KMS-11 (cell line): ENCODE results near the gene INO80D.
A peak's percentile ranks its signal among the peaks of the same experiment; 100 is the strongest.

Experiments used
- H2AFZ ChIP-seq: fragments of 200-600 bp; sonication (generic); 2 replicates; pipeline ENCODE4 v1.6.1; 2016; ENCODE audit warnings: antibody characterized with exemption, mixed run types, low read depth
- H3K27ac ChIP-seq: fragments of 200-600 bp; sonication (generic); 2 replicates; pipeline ENCODE4 v1.6.1; 2016; ENCODE audit warnings: mild to moderate bottlenecking, mixed run types
- H3K27me3 ChIP-seq: fragments of 200-600 bp; sonication (generic); 2 replicates; pipeline ENCODE4 v1.6.1; 2017; ENCODE audit warnings: mild to moderate bottlenecking, low read depth, mixed run types, moderate library complexity; ENCODE audit not compliant: insufficient read depth
- H3K36me3 ChIP-seq: fragments of 200-600 bp; sonication (generic); 2 replicates; pipeline ENCODE4 v1.6.1; 2017; ENCODE audit warnings: mild to moderate bottlenecking, mixed run types; ENCODE audit not compliant: insufficient read depth
- H3K4me1 ChIP-seq: fragments of 200-600 bp; sonication (generic); 2 replicates; pipeline ENCODE4 v1.6.1; 2016; ENCODE audit warnings: mild to moderate bottlenecking, low read depth, mixed run types; ENCODE audit not compliant: poor library complexity, severe bottlenecking
- H3K4me2 ChIP-seq: fragments of 200-600 bp; sonication (generic); 2 replicates; pipeline ENCODE4 v1.7.0; 2016; ENCODE audit warnings: mild to moderate bottlenecking, mixed run types
- H3K4me3 ChIP-seq: fragments of 200-600 bp; sonication (generic); IDR thresholded peaks from 2 replicates; pipeline ENCODE4 v1.6.1; 2017; ENCODE audit warnings: low read depth, low read length, mixed read lengths; ENCODE audit not compliant: insufficient read depth
- H3K79me2 ChIP-seq: fragments of 200-600 bp; sonication (generic); 2 replicates; pipeline ENCODE4 v1.6.1; 2016; ENCODE audit warnings: low read depth, mixed run types; ENCODE audit not compliant: insufficient read depth
- H3K9ac ChIP-seq: fragments of 200-600 bp; sonication (generic); 2 replicates; pipeline ENCODE4 v1.6.1; 2016; ENCODE audit warnings: mild to moderate bottlenecking, mixed run types
- H4K20me1 ChIP-seq: fragments of 200-600 bp; sonication (generic); 2 replicates; pipeline ENCODE4 v1.6.1; 2016; ENCODE audit warnings: mild to moderate bottlenecking, mixed run types; ENCODE audit not compliant: insufficient read depth
- TF ChIP-seq, protein P1 (sequence below): fragments of 200-600 bp; sonication (generic); conservative IDR thresholded peaks from 2 replicates; pipeline ENCODE4 v1.6.1; 2017; ENCODE audit warnings: low read depth, mild to moderate bottlenecking, antibody characterized with exemption, low read length, moderate library complexity, mixed read lengths

The INO80D gene

DNA sequence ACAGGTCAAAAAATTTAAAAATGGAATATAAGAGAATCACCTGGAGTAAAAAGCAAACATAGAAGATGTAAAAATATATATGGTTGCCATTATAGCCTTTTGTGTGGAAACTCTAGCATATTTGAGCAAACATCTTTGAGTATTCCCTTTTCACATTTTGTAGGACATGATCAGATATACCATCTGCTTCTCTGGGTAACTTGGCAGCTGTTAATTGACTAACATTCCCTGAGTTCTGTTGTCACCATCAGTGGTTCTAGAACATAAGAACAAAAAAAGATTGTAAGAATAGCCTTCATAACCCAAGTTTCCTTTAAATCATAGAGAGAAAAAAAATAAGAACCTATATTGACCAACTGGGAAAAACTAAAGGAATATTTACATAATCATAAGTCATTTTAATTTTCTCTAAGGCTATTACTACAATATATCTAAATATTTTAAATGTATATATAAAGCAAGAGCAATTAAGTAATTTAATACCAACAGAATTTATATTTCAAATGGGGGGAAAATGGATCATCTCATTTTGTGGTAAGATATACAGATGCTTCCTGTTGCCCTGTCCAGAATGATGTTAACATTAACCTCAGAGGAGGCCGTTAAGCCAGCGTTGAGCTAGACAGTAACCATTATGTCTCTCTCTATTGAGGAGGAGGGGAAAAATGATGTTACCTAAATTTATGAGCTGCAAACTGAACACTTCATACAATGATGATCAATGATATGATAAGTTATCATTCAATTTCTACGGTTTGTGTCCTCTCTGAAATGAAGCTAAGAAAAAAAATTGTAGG, 9.8 kb upstream of the INO80D start:
- Histone ChIP-seq H3K27me3 (no peaks in the 10 kb centered on the region), H3K9ac (no peak overlapping the region), H3K4me3 (no peak overlapping the region), H3K79me2 (no peaks in the 10 kb centered on the region), H3K4me2 (no peak overlapping the region), H3K4me1 (no peaks in the 10 kb centered on the region), H3K36me3 (no peaks in the 10 kb centered on the region), H3K27ac (no peak overlapping the region), H2AFZ (no peak overlapping the region), H4K20me1 (no peaks in the 10 kb centered on the region)
- TF ChIP-seq, protein P1, sequence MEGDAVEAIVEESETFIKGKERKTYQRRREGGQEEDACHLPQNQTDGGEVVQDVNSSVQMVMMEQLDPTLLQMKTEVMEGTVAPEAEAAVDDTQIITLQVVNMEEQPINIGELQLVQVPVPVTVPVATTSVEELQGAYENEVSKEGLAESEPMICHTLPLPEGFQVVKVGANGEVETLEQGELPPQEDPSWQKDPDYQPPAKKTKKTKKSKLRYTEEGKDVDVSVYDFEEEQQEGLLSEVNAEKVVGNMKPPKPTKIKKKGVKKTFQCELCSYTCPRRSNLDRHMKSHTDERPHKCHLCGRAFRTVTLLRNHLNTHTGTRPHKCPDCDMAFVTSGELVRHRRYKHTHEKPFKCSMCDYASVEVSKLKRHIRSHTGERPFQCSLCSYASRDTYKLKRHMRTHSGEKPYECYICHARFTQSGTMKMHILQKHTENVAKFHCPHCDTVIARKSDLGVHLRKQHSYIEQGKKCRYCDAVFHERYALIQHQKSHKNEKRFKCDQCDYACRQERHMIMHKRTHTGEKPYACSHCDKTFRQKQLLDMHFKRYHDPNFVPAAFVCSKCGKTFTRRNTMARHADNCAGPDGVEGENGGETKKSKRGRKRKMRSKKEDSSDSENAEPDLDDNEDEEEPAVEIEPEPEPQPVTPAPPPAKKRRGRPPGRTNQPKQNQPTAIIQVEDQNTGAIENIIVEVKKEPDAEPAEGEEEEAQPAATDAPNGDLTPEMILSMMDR, result no peak

DNA sequence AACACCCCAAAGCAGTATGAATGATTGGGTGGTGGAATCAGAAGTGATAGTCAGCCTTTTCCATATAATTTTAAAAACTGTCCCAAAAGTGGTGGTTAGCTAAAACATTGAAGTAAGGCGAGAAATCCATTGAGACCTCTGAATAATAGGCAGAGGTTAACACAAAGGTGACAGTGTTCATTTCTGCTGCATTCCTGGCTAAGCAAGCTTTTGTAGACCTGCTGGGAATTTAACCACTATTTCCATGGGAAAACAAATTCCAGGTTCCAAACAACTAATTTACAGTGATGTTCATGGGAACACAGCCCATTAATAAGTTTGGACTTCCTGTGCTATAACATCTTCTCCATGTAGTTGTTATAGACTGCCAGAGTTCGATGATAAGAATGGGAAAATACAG, 6.3 kb upstream of the INO80D start:
- H3K4me2 ChIP-seq, result no peak overlapping the region
- peaks cover 7% of the 10 kb centered on the region for H3K4me1 ChIP-seq
- no peaks in the 10 kb centered on the region for H4K20me1 ChIP-seq
- H3K4me3 ChIP-seq, result no peak overlapping the region
- TF ChIP-seq, protein P1, result no peak
- H3K27me3 ChIP-seq, result no peaks in the 10 kb centered on the region
- H3K79me2 ChIP-seq, result peaks cover 9% of the 10 kb centered on the region
- H3K27ac ChIP-seq, result no peak overlapping the region
- H3K9ac ChIP-seq, result no peak overlapping the region
- no peaks in the 10 kb centered on the region for H3K36me3 ChIP-seq
- H2AFZ ChIP-seq, result no peak overlapping the region

DNA sequence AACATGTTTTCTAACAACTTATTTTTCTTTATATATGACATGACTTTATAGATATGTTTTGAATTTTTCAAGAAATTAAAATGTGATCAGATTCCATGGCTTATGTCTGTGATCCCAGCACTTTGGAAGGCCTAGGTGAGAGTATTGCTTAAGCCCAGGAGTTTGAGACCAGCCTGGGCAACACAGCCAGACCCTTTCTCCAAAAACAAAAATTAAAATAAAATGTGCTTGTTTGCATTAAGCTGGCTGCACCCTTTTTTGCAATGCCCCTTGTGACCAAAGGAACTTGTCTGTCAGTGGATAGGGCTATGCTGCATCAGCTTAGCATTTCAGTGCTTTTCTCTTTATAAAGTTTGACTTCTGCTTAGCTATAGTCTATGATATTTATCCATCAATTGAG, 2.3 kb upstream of the INO80D start:
- no peaks in the 10 kb centered on the region for H3K36me3 ChIP-seq
- TF ChIP-seq, protein P1, result no peak
- H3K27ac ChIP-seq, result no peak overlapping the region; the same call in 1 of the 2 replicates
- peaks cover under 1% of the 10 kb centered on the region for H4K20me1 ChIP-seq
- no peak overlapping the region for H3K4me3 ChIP-seq
- H3K9ac ChIP-seq, result no peak overlapping the region
- H3K79me2 ChIP-seq, result peaks cover 32% of the 10 kb centered on the region
- no peaks in the 10 kb centered on the region for H3K27me3 ChIP-seq
- no peak overlapping the region for H2AFZ ChIP-seq
- H3K4me2 ChIP-seq, result no peak overlapping the region; the same call in 1 of the 2 replicates
- peaks cover 14% of the 10 kb centered on the region for H3K4me1 ChIP-seq

DNA sequence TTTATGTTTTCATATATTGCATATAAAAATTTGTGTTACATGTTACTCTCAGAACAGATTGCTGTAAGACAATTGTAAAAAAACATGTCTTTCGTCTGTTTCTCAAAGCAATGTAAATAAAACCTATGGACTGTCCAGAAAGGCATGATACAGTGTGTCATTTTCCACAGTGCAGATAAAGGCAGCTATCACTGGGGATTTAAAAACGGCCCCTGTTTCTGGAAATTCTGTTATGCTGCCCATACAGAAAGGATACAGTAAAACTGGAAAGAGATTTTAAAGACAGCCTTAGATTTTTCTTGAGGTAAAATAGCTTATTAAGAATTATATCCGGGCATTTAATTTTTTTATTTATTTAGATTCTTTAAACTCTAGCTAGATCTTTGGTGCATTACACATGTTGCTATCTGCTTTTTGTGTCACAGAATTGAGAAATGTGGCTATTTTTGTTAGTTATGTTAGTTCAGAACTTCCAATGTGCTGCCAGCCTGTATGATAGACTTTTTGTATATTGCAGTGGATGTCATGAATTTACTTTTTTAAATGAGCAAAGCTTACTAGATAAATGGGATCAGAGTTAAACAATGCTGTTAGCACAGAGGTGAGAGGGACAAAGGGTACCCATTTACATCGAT, 859 bp upstream of the INO80D start:
- H3K27ac ChIP-seq, result peak overlapping the region; percentile 93
- peak overlapping the region; percentile 99 for H3K9ac ChIP-seq
- H3K4me2 ChIP-seq, result peak overlapping the region; percentile 97
- H3K27me3 ChIP-seq, result no peaks in the 10 kb centered on the region
- H3K79me2 ChIP-seq, result peaks cover 46% of the 10 kb centered on the region
- peaks cover 23% of the 10 kb centered on the region for H3K4me1 ChIP-seq
- H3K36me3 ChIP-seq, result no peaks in the 10 kb centered on the region
- TF ChIP-seq, protein P1, result no peak
- H3K4me3 ChIP-seq, result no peak overlapping the region
- peaks cover 5% of the 10 kb centered on the region for H4K20me1 ChIP-seq
- H2AFZ ChIP-seq, result peak overlapping the region; percentile 84
